Esophagus muscularis mucosa (tissue), 3 donors: ENCODE data around the gene PPP2R5B.

Experiments
- CTCF ChIP-seq, 3 experiments: fragments of 200-600 bp in 2 of 3; fragments of 450-650 bp in 1 of 3; sonication (generic) in 2 of 3; IDR thresholded peaks; one replicate each; pipeline ENCODE4 v1.5.1; 2017 to 2019; ENCODE audit warnings: antibody characterized with exemption in 3 of 3, mild to moderate bottlenecking in 2 of 3, moderate library complexity in 1 of 3
- EP300 ChIP-seq: sonication (generic); formaldehyde crosslinking; IDR thresholded peaks from one replicate; pipeline ENCODE4 v1.6.1; 2017; ENCODE audit warnings: antibody characterized with exemption

- no peak for TF ChIP-seq EP300
- no peak for TF ChIP-seq CTCF (IDR thresholded peaks at IDR 0.05)
These were observed 36.2 kb downstream of the PPP2R5B start for GRCh38 chr11:64960719-64961118.
